Dedifferentiated amniotic fluid mesenchymal stem cell (primary cell): ENCODE results near the gene ATP6V0D1.
A peak's percentile ranks its signal among the peaks of the same experiment; 100 is the strongest.
"Not testable (repeated sequence)": the region's sequence is repeated elsewhere in the genome, so short reads cannot be mapped to it uniquely, and the experiment has no call there.

Source experiments
- DNase-seq: peaks from one replicate; pipeline ENCODE4 v3.0.0-alpha.2; 2016; ENCODE audit errors: extremely low spot score

Gene ATP6V0D1

DNA sequence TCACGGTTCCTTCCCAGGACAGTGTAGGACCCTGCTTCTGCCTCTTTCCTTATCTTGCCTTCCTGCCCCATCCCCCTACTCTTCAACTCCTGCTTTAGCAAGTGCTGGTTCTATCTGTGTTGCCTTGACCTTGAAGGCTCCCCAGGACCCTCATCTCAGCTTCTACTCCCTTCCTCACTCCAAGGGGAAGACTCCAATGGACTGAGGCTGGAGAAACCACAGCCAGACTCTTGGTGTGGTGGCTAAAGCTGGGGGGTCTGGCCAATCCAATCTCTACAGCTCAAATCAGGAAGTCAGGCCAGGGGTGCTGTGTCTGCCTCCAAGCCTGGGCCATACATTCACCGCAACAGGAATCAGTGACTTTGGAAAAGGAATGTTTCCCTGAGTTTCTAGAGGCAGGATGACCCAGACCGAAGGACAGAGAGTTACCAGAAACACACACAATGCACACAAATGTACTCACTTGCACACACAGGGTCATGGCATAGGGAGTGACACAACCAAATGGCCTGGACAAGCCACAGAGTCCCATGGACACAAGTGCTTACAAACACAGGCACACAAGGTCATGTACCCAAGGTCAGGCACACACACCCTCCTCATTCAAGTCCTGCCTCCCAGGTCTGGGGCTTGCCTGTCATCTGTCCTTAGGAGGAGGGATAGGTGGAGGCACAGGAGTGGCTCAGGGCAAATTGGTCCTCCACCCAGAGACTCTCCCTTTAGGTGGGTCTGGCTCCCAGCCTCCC, 51.7 kb downstream of the ATP6V0D1 start:
- DNase-seq: no peak

- peak; percentile 36 for DNase-seq
Observed at GRCh38 chr16:67428146-67428731, 52.7 kb downstream of the ATP6V0D1 start.

GRCh38 chr16:67426950-67427349, 54.0 kb downstream of the ATP6V0D1 start:
- no peak for DNase-seq

GRCh38 chr16:67426022-67426421, 54.9 kb downstream of the ATP6V0D1 start:
- no peak for DNase-seq

GRCh38 chr16:67425580-67425979, 55.4 kb downstream of the ATP6V0D1 start:
- DNase-seq: no peak

GRCh38 chr16:67425061-67425460, 55.9 kb downstream of the ATP6V0D1 start:
- DNase-seq: no peak

- DNase-seq: no peak
Observed at GRCh38 chr16:67424261-67424615, 56.7 kb downstream of the ATP6V0D1 start.

GRCh38 chr16:67423611-67424260, 57.2 kb downstream of the ATP6V0D1 start:
- no peak for DNase-seq

GRCh38 chr16:67423015-67423414, 57.9 kb downstream of the ATP6V0D1 start:
- DNase-seq: no peak

DNA sequence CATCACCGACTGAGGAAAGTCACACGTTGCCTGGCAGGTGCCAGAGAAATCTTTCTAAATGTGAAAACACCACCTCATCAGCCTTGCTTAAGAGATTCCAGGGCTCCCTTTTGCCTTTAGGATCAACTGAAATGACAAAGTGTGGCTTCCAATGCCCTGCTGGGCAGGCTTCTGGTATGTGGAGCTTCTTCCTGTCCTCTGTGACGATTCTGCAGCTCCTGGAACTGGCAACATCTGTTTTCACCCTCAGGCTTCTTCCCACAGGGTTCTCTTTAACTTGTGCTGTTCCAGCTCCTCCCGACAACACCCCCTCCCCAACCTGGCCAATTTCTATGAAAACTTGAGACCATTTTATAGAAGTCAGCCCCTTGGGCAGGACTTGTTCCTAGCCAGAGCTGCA, 59.9 kb downstream of the ATP6V0D1 start:
- DNase-seq: no peak

GRCh38 chr16:67419931-67420330, 61.0 kb downstream of the ATP6V0D1 start:
- DNase-seq: no peak

GRCh38 chr16:67419502-67419901, 61.5 kb downstream of the ATP6V0D1 start:
- DNase-seq: no peak

DNA sequence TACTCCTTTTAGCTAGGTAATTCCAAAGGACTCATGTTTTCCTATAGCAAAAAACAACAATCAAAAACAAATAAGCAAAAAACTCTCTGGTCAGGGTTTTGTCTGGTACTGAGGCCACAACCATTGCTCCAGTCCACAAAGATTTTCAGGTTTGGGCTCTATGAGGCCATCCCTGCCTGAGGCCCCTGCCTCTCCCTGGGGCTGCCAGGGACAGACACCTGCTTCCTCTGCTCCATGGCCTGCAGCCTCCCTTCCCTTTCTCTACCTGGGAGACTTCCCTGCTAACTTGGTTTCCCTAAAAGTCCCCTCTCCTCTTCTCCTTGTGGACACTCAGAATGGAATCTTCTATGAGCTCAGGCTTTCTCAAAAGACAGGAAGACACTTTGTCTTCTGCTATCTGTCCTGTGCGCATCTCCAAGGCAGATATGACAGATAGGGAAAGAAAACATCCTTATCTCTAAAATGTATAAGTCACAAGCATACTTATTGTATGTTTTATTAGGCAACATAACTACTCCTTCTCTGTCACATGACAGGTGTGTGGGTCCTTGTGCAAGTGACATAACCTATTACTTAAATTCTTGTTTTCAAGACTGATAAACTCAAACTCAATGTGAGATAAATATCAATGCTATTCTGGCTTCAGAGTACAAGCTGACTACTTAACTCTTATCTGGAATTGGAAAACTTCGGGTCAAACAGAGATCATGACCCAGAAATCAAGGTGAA, 63.5 kb downstream of the ATP6V0D1 start:
- no peak for DNase-seq

DNA sequence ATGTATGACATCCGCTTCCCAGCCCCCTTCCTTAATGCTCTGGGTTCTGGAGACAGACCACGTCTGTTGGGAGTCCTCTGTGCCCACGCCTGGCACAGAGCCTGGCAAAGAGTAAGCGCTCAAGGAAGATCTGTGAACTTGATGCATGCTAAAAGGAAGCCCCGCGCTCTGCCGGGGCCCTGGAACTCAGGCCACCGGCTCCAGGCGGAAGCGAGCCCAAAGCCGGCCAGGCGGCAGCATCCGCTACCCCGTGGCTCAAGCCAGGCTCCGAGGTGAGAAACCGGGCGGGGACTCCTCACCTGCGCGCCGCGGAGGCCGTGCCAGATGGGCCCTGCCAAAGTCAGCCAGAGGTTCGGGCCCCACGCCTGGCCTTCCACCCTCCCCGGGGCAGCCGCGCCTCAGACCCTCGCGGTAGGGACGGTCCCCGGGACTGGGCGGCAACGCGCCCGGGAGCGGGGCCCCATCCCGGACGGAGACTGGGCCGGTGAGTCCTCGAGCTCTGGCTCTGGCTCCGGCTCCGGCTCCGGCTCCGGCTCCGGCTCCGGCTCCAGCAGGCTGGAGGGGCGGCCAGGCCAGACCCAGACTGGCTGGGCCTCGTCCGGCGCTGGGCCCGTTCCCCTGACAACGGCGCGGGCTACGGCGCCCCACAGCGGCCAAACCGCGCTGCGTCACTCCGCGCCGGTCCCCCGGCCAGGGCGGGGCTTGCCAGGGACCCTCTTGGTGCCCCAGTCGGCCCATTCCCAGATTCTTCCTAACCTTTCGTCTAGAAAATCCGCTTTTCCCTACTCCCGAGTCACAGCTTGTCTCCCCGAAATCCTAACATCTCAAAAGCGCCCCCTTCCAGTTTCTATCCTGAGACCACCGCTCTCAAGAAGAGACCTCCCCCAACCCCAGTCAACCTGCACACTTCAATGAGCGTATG, 64.8 kb downstream of the ATP6V0D1 start, which contains the start of gene ZDHHC1:
ZDHHC1 (minus strand) TSS at position 606 of the 922 bp plus-strand sequence. CDS start 8,702 bp downstream, outside the sequence.
- DNase-seq: peak; percentile 63

GRCh38 chr16:67415421-67415820, 65.5 kb downstream of the ATP6V0D1 start:
- DNase-seq: not testable (repeated sequence)

GRCh38 chr16:67413978-67414911, 66.7 kb downstream of the ATP6V0D1 start:
- no peak for DNase-seq

DNA sequence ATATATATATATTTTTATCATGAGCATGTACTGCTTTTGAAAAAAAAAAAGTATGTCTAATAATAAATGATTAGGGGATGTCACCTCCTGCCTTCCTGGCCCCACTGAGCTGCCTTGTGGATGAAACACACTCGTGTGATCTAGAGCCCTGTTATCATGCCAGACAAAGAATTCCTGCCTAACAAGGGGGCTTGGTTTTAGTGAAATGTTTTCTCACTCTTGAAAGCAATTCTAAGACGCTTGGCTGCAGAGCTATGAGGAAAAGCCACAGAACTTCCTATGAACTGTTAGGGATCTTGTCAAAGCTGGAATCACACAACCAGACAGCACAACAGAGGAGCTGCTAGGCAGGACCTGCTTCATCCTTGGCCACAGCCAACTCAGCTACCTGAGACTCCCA, 68.7 kb downstream of the ATP6V0D1 start:
- no peak for DNase-seq

DNA sequence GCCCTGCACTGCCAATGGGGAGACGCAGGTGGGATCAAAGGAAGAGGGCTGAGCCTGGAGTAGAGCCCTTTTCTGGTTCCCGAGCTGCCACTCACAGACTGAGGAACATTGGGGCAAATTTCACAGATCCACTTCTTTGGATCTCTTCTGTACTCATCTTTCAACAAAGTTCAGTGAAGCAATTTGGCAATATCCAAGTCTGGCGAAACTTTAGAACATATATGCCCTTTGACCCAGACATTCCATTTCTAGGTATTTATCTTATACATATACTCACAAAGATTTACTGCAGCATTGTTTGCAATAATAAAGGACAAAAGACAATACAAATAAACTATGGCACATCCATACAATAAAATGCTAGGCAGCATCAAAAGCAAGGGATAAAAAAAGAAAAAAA, 69.6 kb downstream of the ATP6V0D1 start:
- no peak for DNase-seq

- no peak for DNase-seq
Observed at GRCh38 chr16:67409631-67410030, 71.3 kb downstream of the ATP6V0D1 start.

GRCh38 chr16:67407788-67408452, 73.0 kb downstream of the ATP6V0D1 start:
- no peak for DNase-seq
